ENCODE results near the gene SNX9.

SNX9 gene

DNA sequence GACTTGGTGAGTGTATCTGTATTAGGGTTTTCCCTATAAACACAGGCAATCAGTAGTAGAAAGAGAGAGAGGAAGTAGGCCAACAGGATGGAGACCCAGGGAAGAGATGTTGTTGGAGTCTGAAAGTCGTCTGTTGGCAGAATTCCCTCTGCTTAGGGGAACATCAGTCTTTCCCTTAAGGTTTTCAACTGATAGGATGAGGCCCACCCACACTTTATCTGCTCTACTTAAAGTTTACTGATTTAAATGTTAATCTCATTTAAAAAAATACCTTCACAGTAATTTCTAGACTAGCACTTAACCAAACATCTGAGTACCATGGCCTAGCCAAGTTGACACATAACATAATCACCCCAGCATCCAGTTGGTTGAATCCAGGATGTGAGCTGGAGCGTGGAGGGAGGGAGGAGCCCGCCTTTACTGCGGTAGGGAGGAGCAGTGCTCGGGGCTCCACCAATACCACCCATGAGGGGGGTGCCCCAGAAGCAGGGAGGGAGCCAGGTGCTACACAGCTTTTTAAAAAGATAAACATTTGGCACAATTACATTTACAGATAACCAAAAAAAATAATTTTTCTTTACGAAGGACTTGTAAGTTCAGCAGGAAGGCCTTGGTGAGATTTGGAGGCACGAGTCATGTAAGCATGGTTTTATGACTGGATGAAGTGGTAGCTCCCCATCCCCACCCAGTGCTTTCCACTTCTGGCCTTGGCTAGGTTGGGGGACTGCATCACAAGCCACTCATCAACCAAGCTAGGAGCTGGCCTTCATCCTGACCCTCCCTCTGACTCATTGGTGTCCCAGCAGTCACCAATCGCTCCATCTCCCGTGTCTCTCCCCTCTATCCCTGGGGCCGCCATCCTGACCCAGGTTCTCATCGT lies 18.4 kb upstream of the SNX9 start:
- TF ChIP-seq, protein P1, sequence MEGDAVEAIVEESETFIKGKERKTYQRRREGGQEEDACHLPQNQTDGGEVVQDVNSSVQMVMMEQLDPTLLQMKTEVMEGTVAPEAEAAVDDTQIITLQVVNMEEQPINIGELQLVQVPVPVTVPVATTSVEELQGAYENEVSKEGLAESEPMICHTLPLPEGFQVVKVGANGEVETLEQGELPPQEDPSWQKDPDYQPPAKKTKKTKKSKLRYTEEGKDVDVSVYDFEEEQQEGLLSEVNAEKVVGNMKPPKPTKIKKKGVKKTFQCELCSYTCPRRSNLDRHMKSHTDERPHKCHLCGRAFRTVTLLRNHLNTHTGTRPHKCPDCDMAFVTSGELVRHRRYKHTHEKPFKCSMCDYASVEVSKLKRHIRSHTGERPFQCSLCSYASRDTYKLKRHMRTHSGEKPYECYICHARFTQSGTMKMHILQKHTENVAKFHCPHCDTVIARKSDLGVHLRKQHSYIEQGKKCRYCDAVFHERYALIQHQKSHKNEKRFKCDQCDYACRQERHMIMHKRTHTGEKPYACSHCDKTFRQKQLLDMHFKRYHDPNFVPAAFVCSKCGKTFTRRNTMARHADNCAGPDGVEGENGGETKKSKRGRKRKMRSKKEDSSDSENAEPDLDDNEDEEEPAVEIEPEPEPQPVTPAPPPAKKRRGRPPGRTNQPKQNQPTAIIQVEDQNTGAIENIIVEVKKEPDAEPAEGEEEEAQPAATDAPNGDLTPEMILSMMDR (IDR thresholded peaks at IDR 0.05; ENCODE audit: low read length, missing control alignments) = no peak
- no peak overlapping the region for H3K4me3 ChIP-seq (replicated peaks; ENCODE audit: low read depth, low read length)
- no peak for DNase-seq (ENCODE audit: low read depth)

DNA sequence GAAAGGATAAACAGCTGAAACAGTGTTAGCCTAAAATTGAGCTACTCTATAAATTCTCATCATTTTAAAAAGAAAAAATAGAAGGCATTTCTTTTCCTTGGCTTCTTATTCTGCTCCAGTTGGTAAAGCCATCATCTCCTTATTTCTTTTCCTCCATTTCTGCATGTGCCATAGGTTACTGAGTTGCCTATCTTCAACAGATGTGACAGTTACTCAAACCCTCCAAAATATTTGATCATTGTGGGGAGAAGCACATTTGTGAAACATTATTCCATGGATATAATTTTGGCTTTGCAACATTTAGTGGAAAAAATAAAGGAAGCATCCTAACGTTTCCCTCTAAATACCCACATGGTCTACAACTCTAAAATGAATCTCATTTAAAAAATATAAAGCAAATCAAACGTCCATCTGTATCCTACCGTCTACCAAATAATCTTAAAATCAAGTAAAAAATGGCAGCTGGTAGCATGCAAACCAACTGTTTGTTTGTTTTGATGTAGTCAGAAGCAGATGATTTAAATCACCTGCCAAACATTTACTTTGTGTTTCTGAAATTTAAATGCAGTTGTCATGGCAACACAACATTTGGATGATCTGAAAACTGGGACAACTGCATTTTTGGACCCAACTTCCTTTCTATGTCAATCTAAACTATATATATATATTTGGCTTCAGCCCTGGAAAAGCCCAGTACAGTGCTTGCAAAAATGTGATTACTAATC lies 16.8 kb upstream of the SNX9 start:
- TF ChIP-seq, protein P1 (IDR thresholded peaks at IDR 0.05; ENCODE audit: low read length, missing control alignments) = no peak
- H3K4me3 ChIP-seq (replicated peaks; ENCODE audit: low read depth, low read length) = no peak overlapping the region
- no peak for DNase-seq (ENCODE audit: low read depth)

DNA sequence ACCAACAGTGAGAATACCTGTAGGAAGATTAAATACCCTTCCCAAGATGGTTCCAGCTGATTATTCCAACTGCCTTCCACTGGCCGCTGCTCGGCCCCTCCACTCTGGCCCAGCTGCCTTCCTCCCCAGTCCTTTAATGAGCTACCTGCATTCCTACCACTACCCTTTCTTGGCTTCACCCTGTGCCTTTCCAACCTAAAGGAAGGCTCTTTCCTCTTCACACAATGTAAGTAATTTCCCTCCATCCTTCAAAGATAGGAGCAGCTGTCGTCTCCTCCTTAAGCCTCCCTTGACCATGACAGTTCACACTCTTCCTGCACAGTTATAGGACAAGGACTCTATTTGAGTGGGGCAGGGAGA lies 16.2 kb upstream of the SNX9 start:
- DNase-seq (ENCODE audit: low read depth) = no peak
- TF ChIP-seq, protein P1 (IDR thresholded peaks at IDR 0.05; ENCODE audit: low read length, missing control alignments) = no peak

GRCh38 chr6:157808405-157808950 lies 14.6 kb upstream of the SNX9 start:
- TF ChIP-seq, protein P1 (IDR thresholded peaks at IDR 0.05; ENCODE audit: low read length, missing control alignments) = no peak
- no peak for DNase-seq (ENCODE audit: low read depth)
- H3K4me3 ChIP-seq (replicated peaks; ENCODE audit: low read depth, low read length) = no peak overlapping the region

More for the DNA sequence above, 16.2 kb upstream of the SNX9 start:
- no peak overlapping the region for H3K4me3 ChIP-seq (replicated peaks; ENCODE audit: low read depth, low read length)

GRCh38 chr6:157809613-157810012 lies 13.4 kb upstream of the SNX9 start:
- no peak overlapping the region for H3K4me3 ChIP-seq (replicated peaks; ENCODE audit: low read depth, low read length)
- TF ChIP-seq, protein P1 (IDR thresholded peaks at IDR 0.05; ENCODE audit: low read length, missing control alignments) = no peak
- no peak for DNase-seq (ENCODE audit: low read depth)

DNA sequence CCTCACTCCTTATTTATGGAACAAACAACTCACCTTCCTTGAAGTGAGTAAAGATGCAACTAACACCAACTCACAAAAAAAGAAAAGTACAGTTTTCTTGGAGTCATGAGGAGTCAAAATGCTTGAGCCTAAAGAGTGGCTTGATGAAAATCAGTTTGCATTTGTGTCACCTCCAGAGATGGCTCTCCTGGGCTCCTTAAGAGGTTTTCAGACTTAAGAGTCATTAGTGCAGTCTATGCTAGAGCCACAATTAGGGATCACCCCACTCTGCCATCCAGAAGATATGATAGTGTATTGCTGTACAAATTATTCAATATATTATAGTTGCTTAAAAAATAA lies 11.9 kb upstream of the SNX9 start:
- H3K4me3 ChIP-seq (replicated peaks; ENCODE audit: low read depth, low read length) = no peak overlapping the region
- TF ChIP-seq, protein P1 (IDR thresholded peaks at IDR 0.05; ENCODE audit: low read length, missing control alignments) = no peak
- DNase-seq (ENCODE audit: low read depth) = no peak
